H1 (cell line): ENCODE measurements around the gene KRT80. TPM values are rescaled to one million over a fixed set of nuclear protein-coding genes. Genes with fewer than 3 reads are reported as not detected.

Experiments used
- CTCF ChIA-PET: fragments of 300-600 bp; sonication (Branson Sonifier 250); formaldehyde crosslinking; loops from one replicate; lab custom pipeline; 2021; ENCODE audit not compliant: partially characterized antibody; lab: Charles Lee
- POLR2A ChIA-PET: fragments of 300-600 bp; sonication (Branson Sonifier 250); formaldehyde crosslinking; loops from one replicate; lab custom pipeline; 2021; ENCODE audit warnings: inconsistent platforms; ENCODE audit not compliant: partially characterized antibody; lab: Charles Lee
- DNase-seq, 2 experiments: peaks; one replicate each; pipeline versions ENCODE4 v3.0.0 to v3.0.0-alpha.2; 2010 to 2022; ENCODE audit warnings: low spot score in 2 of 2, low read depth in 1 of 2, mixed read lengths in 1 of 2
- FAIRE-seq: peaks from 2 replicates; lab custom pipeline; 2011; peaks lifted over from hg19 to GRCh38; lab: Jason Lieb, UNC
- H2AFZ ChIP-seq: 2 replicates; pipeline ENCODE4 v1.8.1; 2012; ENCODE audit warnings: low read length, inconsistent platforms
- H2AK5ac ChIP-seq: 2 replicates; pipeline ENCODE4 v1.6.1; 2013; ENCODE audit warnings: low read depth, low read length
- H2BK120ac ChIP-seq: replicated peaks from 2 replicates; pipeline ENCODE3; 2013; ENCODE audit warnings: low read depth, low read length, inconsistent platforms
- H2BK12ac ChIP-seq: 2 replicates; pipeline ENCODE4 v1.6.1; 2013; ENCODE audit warnings: low read depth, low read length
- H2BK15ac ChIP-seq: 2 replicates; pipeline ENCODE4 v1.6.1; 2013; ENCODE audit warnings: low read length
- H2BK20ac ChIP-seq: 2 replicates; pipeline ENCODE4 v1.6.1; 2013; ENCODE audit warnings: low read length
- H2BK5ac ChIP-seq: 2 replicates; pipeline ENCODE4 v1.6.1; 2013; ENCODE audit warnings: low read depth, low read length
- H3K14ac ChIP-seq: 2 replicates; pipeline ENCODE4 v1.6.1; 2013; ENCODE audit warnings: inconsistent platforms; ENCODE audit not compliant: insufficient read length
- H3K18ac ChIP-seq: 2 replicates; pipeline ENCODE4 v1.6.1; 2013; ENCODE audit warnings: low read length; ENCODE audit errors: extremely low read depth
- H3K23ac ChIP-seq: 2 replicates; pipeline ENCODE4 v1.6.1; 2013; ENCODE audit warnings: inconsistent platforms; ENCODE audit not compliant: insufficient read length
- H3K23me2 ChIP-seq: 2 replicates; pipeline ENCODE4 v1.6.1; 2013; ENCODE audit warnings: low read depth, low read length
- H3K27ac ChIP-seq: 2 replicates; pipeline ENCODE4 v1.6.1; 2011; ENCODE audit warnings: low read depth, low read length, inconsistent platforms
- H3K27me3 ChIP-seq, 4 experiments: replicated peaks in 1 of 4; 1 replicate in 1 of 4; 2 replicates in 3 of 4; pipeline versions ENCODE4 v1.6.1 to v1.8.1; 2011 to 2013; ENCODE audit warnings: low read length in 3 of 4, mild to moderate bottlenecking in 3 of 4, inconsistent platforms in 2 of 4, mixed read lengths in 2 of 4, moderate library complexity in 1 of 4; ENCODE audit not compliant: control insufficient read depth in 3 of 4, insufficient read depth in 3 of 4; ENCODE audit errors: extremely low read depth in 1 of 4
- H3K36me3 ChIP-seq, 4 experiments: 2 replicates each; pipeline versions ENCODE4 v1.6.1 to v1.8.1; 2011 to 2013; ENCODE audit warnings: mild to moderate bottlenecking in 4 of 4, low read length in 3 of 4, moderate library complexity in 2 of 4, control low read depth in 1 of 4, inconsistent platforms in 1 of 4; ENCODE audit not compliant: insufficient read depth in 4 of 4, control insufficient read depth in 2 of 4
- H3K4ac ChIP-seq: replicated peaks from 2 replicates; pipeline ENCODE3; 2013; ENCODE audit warnings: low read length, low read depth, mixed read lengths, inconsistent platforms; ENCODE audit not compliant: insufficient read length
- H3K4me1 ChIP-seq, 4 experiments: replicated peaks in 1 of 4; 1 replicate in 1 of 4; 2 replicates in 3 of 4; pipeline versions ENCODE4 v1.6.1 to v1.8.1; 2011 to 2013; ENCODE audit warnings: low read length in 3 of 4, inconsistent platforms in 2 of 4, mixed read lengths in 1 of 4; ENCODE audit not compliant: insufficient read depth in 4 of 4, control insufficient read depth in 3 of 4
- H3K4me2 ChIP-seq, 2 experiments: 2 replicates each; pipeline versions ENCODE4 v1.6.1 to v1.8.1; 2011 to 2013; ENCODE audit warnings: low read depth in 2 of 2, low read length in 2 of 2, control low read depth in 1 of 2, inconsistent platforms in 1 of 2, mild to moderate bottlenecking in 1 of 2; ENCODE audit not compliant: insufficient read depth in 1 of 2
- H3K4me3 ChIP-seq, 4 experiments: fragments of 200-600, 300-600 bp in 1 of 4; sonication (generic), shearing (Covaris generic), sonication (Bioruptor Twin) in 1 of 4; 2 replicates each; pipeline versions ENCODE4 v1.5.1 to v1.8.1; 2011 to 2016; ENCODE audit warnings: low read length in 4 of 4, low read depth in 3 of 4, control low read depth in 2 of 4, inconsistent platforms in 2 of 4, mild to moderate bottlenecking in 2 of 4, mixed read lengths in 1 of 4, moderate library complexity in 1 of 4; ENCODE audit not compliant: insufficient read depth in 2 of 4; ENCODE audit errors: extremely low read depth in 1 of 4
- H3K56ac ChIP-seq: replicated peaks from 2 replicates; pipeline ENCODE3; 2013; ENCODE audit warnings: low read depth, mild to moderate bottlenecking, mixed read lengths, low read length, inconsistent platforms; ENCODE audit not compliant: insufficient read length
- H3K79me1 ChIP-seq: 2 replicates; pipeline ENCODE4 v1.6.1; 2013; ENCODE audit warnings: low read depth, low read length, control low read depth
- H3K79me2 ChIP-seq, 2 experiments: 2 replicates each; pipeline versions ENCODE4 v1.6.1 to v1.8.1; 2012 to 2013; ENCODE audit warnings: low read length in 2 of 2, mild to moderate bottlenecking in 2 of 2, inconsistent platforms in 1 of 2; ENCODE audit not compliant: insufficient read depth in 2 of 2, control insufficient read depth in 1 of 2
- H3K9ac ChIP-seq, 4 experiments: replicated peaks in 1 of 4; 1 replicate in 1 of 4; 2 replicates in 3 of 4; pipeline versions ENCODE4 v1.6.1 to v1.8.1; 2011 to 2013; ENCODE audit warnings: low read depth in 3 of 4, low read length in 3 of 4, control low read depth in 2 of 4, mild to moderate bottlenecking in 2 of 4, moderate library complexity in 2 of 4, inconsistent platforms in 1 of 4; ENCODE audit errors: extremely low read depth in 1 of 4
- H3K9me3 ChIP-seq, 2 experiments: 2 replicates each; pipeline versions ENCODE4 v1.6.1 to v1.8.1; 2012 to 2013; ENCODE audit warnings: mild to moderate bottlenecking in 2 of 2, moderate library complexity in 2 of 2, control low read depth in 1 of 2, inconsistent platforms in 1 of 2, low read depth in 1 of 2, low read length in 1 of 2, mixed read lengths in 1 of 2; ENCODE audit not compliant: insufficient read depth in 2 of 2
- H4K20me1 ChIP-seq, 2 experiments: replicated peaks in 1 of 2; 2 replicates each; pipeline versions ENCODE3 to v1.8.1; 2011 to 2013; ENCODE audit warnings: inconsistent platforms in 2 of 2, low read length in 2 of 2, mild to moderate bottlenecking in 1 of 2; ENCODE audit not compliant: insufficient read depth in 2 of 2, control insufficient read depth in 1 of 2
- H4K5ac ChIP-seq: 2 replicates; pipeline ENCODE4 v1.6.1; 2013; ENCODE audit warnings: low read length, low read depth, mixed read lengths, inconsistent platforms; ENCODE audit not compliant: insufficient read length
- H4K8ac ChIP-seq: 2 replicates; pipeline ENCODE4 v1.8.0; 2013; ENCODE audit warnings: mild to moderate bottlenecking, moderate library complexity, low read length, inconsistent platforms; ENCODE audit not compliant: insufficient read depth; ENCODE audit errors: extremely low read depth
- H4K91ac ChIP-seq: replicated peaks from 2 replicates; pipeline ENCODE3; 2013; ENCODE audit warnings: low read length, mixed read lengths, inconsistent platforms; ENCODE audit not compliant: insufficient read length
- CREB1 ChIP-seq: IDR thresholded peaks from 2 replicates; pipeline ENCODE4 v1.6.1; 2012; ENCODE audit warnings: inconsistent platforms
- EGR1 ChIP-seq: IDR thresholded peaks from 2 replicates; pipeline ENCODE4 v1.6.1; 2011; ENCODE audit warnings: low read depth, low read length, borderline replicate concordance
- KDM4A ChIP-seq: IDR thresholded peaks from one replicate; pipeline ENCODE4 v1.7.1; 2012; ENCODE audit warnings: low read depth, mild to moderate bottlenecking, moderate library complexity, low read length, inconsistent platforms; ENCODE audit not compliant: severe bottlenecking
- WGBS, 2 experiments: shearing (Covaris generic) in 1 of 2; methylation state at CpG; one replicate each; pipeline versions ENCODE4 v1.1.6 to v1.1.7; 2013 to 2015; ENCODE audit warnings: low lambda C conversion rate in 2 of 2, mixed read lengths in 2 of 2, inconsistent platforms in 1 of 2, low coverage in 1 of 2, missing lambda C conversion rate in 1 of 2; ENCODE audit not compliant: insufficient replicate concordance in 2 of 2, insufficient coverage in 1 of 2, insufficient read length in 1 of 2; ENCODE audit errors: extremely low coverage in 1 of 2, missing lambda C conversion rate in 1 of 2; 5-methylcytosine and 5-hydroxymethylcytosine counted together
- polyA plus RNA-seq, 7 experiments: library from polyadenylated mRNA; depleted of rRNA in 3 of 7; stranded (reverse) in 5 of 7; unstranded in 2 of 7; fragments of >200 nt in 5 of 7; fragments of 200-250 nt in 2 of 7; gene quantifications; 1 replicate in 5 of 7; 2 replicates in 1 of 7; 4 replicates in 1 of 7; pipeline versions ENCODE4 v1.2.1 to v1.2.3, GENCODE V29; 2011 to 2013; ENCODE audit warnings: missing spikeins in 2 of 7, mixed read lengths in 2 of 7
- total RNA-seq: library from RNA; stranded (reverse); fragmentation: NEBNext Ultra II Directional; extraction: Animal tissue kit (Norgen Biotek cat#: 25700); gene quantifications from 2 replicates; pipeline ENCODE4 v1.2.1, GENCODE V29; 2021

The KRT80 gene
- total and polyA plus RNA-seq, 2 of the 8 experiments (the other 6 are each of a cell fraction or from before 2014, with no cell fraction given), result 0.05 TPM; not detected in 1

DNA sequence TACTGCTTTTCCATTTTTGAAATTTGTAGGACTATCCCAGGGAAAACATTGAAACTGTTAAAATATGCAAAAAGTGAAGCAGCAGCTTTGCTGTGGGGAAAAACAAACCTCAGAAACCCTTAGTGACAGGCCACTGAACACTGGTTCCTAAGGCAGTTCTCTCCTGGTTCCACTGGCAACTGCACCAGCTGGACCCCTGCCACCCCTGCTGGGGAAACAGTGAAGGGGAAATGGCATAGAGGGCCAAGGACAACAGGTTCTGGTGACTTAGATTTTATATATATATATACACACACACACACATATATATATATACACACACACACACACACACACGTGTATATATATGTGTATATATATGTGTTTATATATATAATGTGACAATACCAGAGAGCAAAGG, 25.0 kb upstream of the KRT80 start:
- H2BK120ac ChIP-seq, result no peak overlapping the region
- no peaks in the 10 kb centered on the region for H3K79me2 ChIP-seq
- H3K27me3 ChIP-seq, result no peaks in the 10 kb centered on the region
- H3K14ac ChIP-seq, result no peak overlapping the region
- peaks cover 0 to 3% of the 10 kb centered on the region in 2 experiments for H4K20me1 ChIP-seq
- H3K4me1 ChIP-seq, result peaks cover 0 to 4% (median under 1%) of the 10 kb centered on the region in 4 experiments; a peak in 4 of 7 replicates
- H3K18ac ChIP-seq, result no peak overlapping the region
- ChIA-PET CTCF (interaction anchor here (0.7 to 13.2 kb wide), 17 partner anchors 10 to 278 kb away, joined by 3 to 146 read pairs (median 6); partner anchors contain the start of gene KRT86), POLR2A (interaction anchor here (0.7 kb wide), 1 partner anchor 19 kb away, joined by 3 read pairs; no protein-coding TSS in a partner anchor)
- no peak overlapping the region for H3K9ac ChIP-seq
- TF ChIP-seq EGR1, result no peak
- TF ChIP-seq KDM4A, result no peak
- no peak for TF ChIP-seq CREB1
- H3K4me2 ChIP-seq, result no peak overlapping the region
- H3K36me3 ChIP-seq, result no peaks in the 10 kb centered on the region
- H2BK12ac ChIP-seq, result no peak overlapping the region
- no peaks in the 10 kb centered on the region for H3K79me1 ChIP-seq
- no peak for DNase-seq
- no peak overlapping the region for H4K5ac ChIP-seq
- no peak overlapping the region for H3K56ac ChIP-seq
- 57% methylated on average over 1 of the region's 1 CpG; no CpG with 5 or more reads in 1 of the 2 experiments for WGBS, 2 experiments
- no peak overlapping the region for H2BK5ac ChIP-seq
- H3K23me2 ChIP-seq, result no peaks in the 10 kb centered on the region
- no peak overlapping the region for H2BK20ac ChIP-seq
- no peak overlapping the region for H3K23ac ChIP-seq
- no peak overlapping the region for H4K91ac ChIP-seq
- H2AK5ac ChIP-seq, result no peak overlapping the region
- no peak overlapping the region for H2AFZ ChIP-seq
- no peak overlapping the region for H3K4ac ChIP-seq
- H4K8ac ChIP-seq, result no peak overlapping the region
- H3K9me3 ChIP-seq, result no peaks in the 10 kb centered on the region
- FAIRE-seq, result no peak
- H3K4me3 ChIP-seq, result no peak overlapping the region
- no peak overlapping the region for H3K27ac ChIP-seq
- H2BK15ac ChIP-seq, result no peak overlapping the region
